ENCODE data around the gene ANKRD39. TPM values are rescaled to one million over a fixed set of nuclear protein-coding genes. Genes with fewer than 3 reads are reported as not detected.

The ANKRD39 gene
- total RNA-seq, 1 experiment from 2014 or later, result 25.3 TPM

GRCh38 chr2:96835830-96836229 lies 22.0 kb downstream of the ANKRD39 start:
- TF ChIP-seq CTCF (conservative IDR thresholded peaks at IDR 0.05; ENCODE audit: low read depth, low read length), result no peak
- no peak for TF ChIP-seq EZH2 (IDR thresholded peaks at IDR 0.05; ENCODE audit: borderline replicate concordance, low read depth, low read length, poor library complexity, severe bottlenecking)
- no peak for DNase-seq (ENCODE audit: low spot score)
- H3K9me3 ChIP-seq (ENCODE audit: low read depth, low read length, poor library complexity, severe bottlenecking), result no peaks in the 10 kb centered on the region
- H3K4me3 ChIP-seq (ENCODE audit: low read depth, low read length, poor library complexity, severe bottlenecking), result no peak overlapping the region
- no peaks in the 10 kb centered on the region for H3K27me3 ChIP-seq (replicated peaks; ENCODE audit: insufficient read depth, low read depth, low read length, poor library complexity)
- intact Hi-C loops (cut with micrococcal nuclease; ENCODE audit: unreplicated experiment), result no loop called here
- ChIA-PET POLR2A (ENCODE audit: low non-redundant PET) (interaction anchor here (0.5 kb wide), 1 partner anchor 669 kb away, joined by 6 read pairs; no protein-coding TSS in a partner anchor), CTCF (no interaction called here)
- no peaks in the 10 kb centered on the region for H3K4me1 ChIP-seq (ENCODE audit: insufficient read depth, low read length, poor library complexity, severe bottlenecking)
- H3K36me3 ChIP-seq (ENCODE audit: insufficient read depth, low read length, poor library complexity, severe bottlenecking), result peaks cover 18% of the 10 kb centered on the region
- no TSS peak for BruUV-seq (replicated peaks)
- no peak overlapping the region for H3K27ac ChIP-seq (ENCODE audit: low read depth, low read length, poor library complexity, severe bottlenecking)

GRCh38 chr2:96832754-96833507 lies 24.9 kb downstream of the ANKRD39 start:
- intact Hi-C loops (cut with micrococcal nuclease; ENCODE audit: unreplicated experiment), result no loop called here
- H3K4me1 ChIP-seq (ENCODE audit: insufficient read depth, low read length, poor library complexity, severe bottlenecking), result no peaks in the 10 kb centered on the region
- H3K36me3 ChIP-seq (ENCODE audit: insufficient read depth, low read length, poor library complexity, severe bottlenecking), result peaks cover 34% of the 10 kb centered on the region
- ChIA-PET CTCF (no interaction called here), POLR2A (ENCODE audit: low non-redundant PET) (interaction anchor here (0.9 kb wide), 1 partner anchor 11 kb away, joined by 5 read pairs; the partner anchor contains the start of gene ANKRD23)
- no peak overlapping the region for H3K27ac ChIP-seq (ENCODE audit: low read depth, low read length, poor library complexity, severe bottlenecking)
- BruUV-seq (replicated peaks), result no TSS peak
- no peaks in the 10 kb centered on the region for H3K9me3 ChIP-seq (ENCODE audit: low read depth, low read length, poor library complexity, severe bottlenecking)
- no peak for TF ChIP-seq CTCF (conservative IDR thresholded peaks at IDR 0.05; ENCODE audit: low read depth, low read length)
- TF ChIP-seq EZH2 (IDR thresholded peaks at IDR 0.05; ENCODE audit: borderline replicate concordance, low read depth, low read length, poor library complexity, severe bottlenecking), result no peak
- no peaks in the 10 kb centered on the region for H3K27me3 ChIP-seq (replicated peaks; ENCODE audit: insufficient read depth, low read depth, low read length, poor library complexity)
- no peak overlapping the region for H3K4me3 ChIP-seq (ENCODE audit: low read depth, low read length, poor library complexity, severe bottlenecking)
- no peak for DNase-seq (ENCODE audit: low spot score)

GRCh38 chr2:96832408-96832753 lies 25.4 kb downstream of the ANKRD39 start:
- no TSS peak for BruUV-seq (replicated peaks)
- Histone ChIP-seq H3K4me3 (ENCODE audit: low read depth, low read length, poor library complexity, severe bottlenecking) (no peak overlapping the region), H3K9me3 (ENCODE audit: low read depth, low read length, poor library complexity, severe bottlenecking) (no peaks in the 10 kb centered on the region), H3K27ac (ENCODE audit: low read depth, low read length, poor library complexity, severe bottlenecking) (no peak overlapping the region), H3K27me3 (replicated peaks; ENCODE audit: insufficient read depth, low read depth, low read length, poor library complexity) (no peaks in the 10 kb centered on the region), H3K4me1 (ENCODE audit: insufficient read depth, low read length, poor library complexity, severe bottlenecking) (no peaks in the 10 kb centered on the region), H3K36me3 (ENCODE audit: insufficient read depth, low read length, poor library complexity, severe bottlenecking) (peaks cover 40% of the 10 kb centered on the region)
- no peak for DNase-seq (ENCODE audit: low spot score)
- TF ChIP-seq EZH2 (IDR thresholded peaks at IDR 0.05; ENCODE audit: borderline replicate concordance, low read depth, low read length, poor library complexity, severe bottlenecking) (no peak), CTCF (conservative IDR thresholded peaks at IDR 0.05; ENCODE audit: low read depth, low read length) (no peak)
- ChIA-PET CTCF (no interaction called here), POLR2A (ENCODE audit: low non-redundant PET) (interaction anchor here (0.9 kb wide), 1 partner anchor 12 kb away, joined by 5 read pairs; the partner anchor contains the start of gene ANKRD23)
- intact Hi-C loops (cut with micrococcal nuclease; ENCODE audit: unreplicated experiment), result no loop called here

All from A673 (cell line).